AML-193 (cell line): ENCODE measurements around the gene TSPAN9.

ENCODE experiments used
- DNase-seq, 2 experiments: peaks; one replicate each; lab custom pipeline; 2025; lab: John Stamatoyannopoulos, UW

TSPAN9 gene

DNA sequence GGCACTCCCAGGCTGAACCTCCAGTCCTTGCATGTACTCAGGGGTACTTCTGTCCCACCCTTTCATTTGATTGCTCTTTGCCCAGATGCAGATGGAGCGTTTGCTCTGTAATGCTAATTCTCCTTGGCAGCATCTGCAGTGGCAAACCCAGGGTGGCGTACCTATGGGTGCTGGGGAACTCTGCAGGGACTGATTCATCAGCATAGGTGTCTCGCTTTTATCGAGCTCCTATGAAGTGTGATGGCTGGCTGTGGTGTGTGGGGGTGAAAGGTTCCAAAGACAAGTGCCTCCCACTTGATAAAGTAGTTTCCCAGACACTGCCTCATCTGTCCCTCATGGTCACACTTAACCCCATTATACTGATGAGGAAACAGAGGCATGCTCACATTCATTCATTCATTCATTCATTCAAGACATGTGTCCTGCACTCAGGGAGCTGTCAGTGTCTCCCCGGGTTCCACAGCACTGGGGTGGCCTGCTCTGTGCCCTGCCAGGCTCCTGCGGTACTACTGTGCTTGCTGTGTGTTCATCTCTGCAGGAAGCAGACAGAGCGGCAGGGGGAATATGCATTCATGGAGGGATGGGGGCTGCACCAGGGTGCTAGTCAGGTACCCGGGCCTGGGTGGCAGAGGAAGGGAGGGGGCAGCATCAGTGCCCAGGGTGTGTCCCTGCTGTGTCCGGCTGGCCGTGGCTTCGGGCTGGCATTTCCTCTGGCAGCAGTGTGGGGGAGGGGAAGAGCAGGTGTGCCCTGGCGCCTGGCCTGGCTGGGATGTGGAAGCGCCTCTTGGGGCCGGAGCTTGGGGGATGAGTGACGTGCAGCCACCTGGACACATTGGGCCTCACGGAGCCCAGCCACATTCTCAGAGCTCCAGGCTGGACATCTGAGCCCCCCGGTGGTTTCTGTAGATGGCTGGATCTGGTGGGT, 110.9 kb downstream of the TSPAN9 start:
- no peak for DNase-seq

DNA sequence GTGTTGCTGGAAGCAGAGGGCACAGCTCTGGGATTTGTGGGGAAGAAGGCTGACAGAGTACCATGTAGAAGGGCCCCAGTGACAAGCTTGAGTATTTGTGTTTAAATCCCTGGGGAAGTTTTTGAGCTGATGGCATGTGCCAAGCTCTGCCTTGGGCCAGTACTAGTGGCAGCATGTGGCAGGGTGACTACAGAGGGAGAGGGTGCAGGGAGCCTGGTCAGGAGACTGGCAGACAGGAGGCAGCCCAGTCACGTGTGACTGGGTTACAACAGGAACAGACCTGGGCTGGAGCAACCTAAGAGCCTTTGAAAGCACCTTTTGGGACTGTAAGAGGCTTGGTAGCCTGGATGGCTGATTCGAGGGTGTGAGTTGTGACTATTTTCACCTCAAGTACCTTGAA, 112.1 kb downstream of the TSPAN9 start:
- no peak for DNase-seq

DNA sequence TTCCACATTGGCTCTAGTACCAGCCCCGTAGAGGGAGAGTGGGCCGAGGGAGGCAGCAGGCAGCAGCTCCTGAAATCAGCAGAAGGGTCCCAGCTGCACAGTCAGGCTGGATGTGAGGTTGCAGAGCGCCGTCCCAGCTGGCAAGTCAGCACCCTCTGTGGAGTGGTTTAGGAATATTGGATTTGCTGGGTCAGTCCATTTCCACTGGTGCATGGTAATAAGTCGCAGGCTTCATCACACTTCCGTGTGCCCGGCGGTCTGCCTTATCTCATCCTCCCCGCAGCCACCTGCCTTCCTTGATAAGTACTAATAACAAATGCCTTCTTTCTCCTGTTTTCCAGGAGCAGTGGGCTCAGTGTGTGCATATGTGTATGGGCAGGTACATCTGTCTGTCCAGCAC, 112.9 kb downstream of the TSPAN9 start:
- no peak for DNase-seq

DNA sequence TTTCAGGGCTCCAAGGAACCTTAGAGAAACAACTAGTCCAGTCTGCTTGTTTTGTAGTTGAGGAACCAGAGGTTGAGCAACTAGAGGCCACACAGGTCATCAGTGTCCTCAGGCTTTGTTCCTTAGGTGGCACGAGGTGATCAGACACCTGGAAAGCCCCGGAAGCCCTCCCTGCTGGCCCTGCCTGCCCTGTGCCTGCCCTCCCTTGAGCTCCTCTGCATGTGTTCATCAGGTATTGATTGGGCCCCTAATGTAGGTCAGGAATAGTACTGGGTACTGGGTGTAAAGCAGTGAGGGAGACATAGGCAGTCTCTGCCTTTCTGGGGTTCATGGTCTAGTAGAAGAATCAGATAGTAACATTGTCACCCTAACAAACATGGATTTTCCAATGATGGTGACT, 114.3 kb downstream of the TSPAN9 start:
- no peak for DNase-seq

DNA sequence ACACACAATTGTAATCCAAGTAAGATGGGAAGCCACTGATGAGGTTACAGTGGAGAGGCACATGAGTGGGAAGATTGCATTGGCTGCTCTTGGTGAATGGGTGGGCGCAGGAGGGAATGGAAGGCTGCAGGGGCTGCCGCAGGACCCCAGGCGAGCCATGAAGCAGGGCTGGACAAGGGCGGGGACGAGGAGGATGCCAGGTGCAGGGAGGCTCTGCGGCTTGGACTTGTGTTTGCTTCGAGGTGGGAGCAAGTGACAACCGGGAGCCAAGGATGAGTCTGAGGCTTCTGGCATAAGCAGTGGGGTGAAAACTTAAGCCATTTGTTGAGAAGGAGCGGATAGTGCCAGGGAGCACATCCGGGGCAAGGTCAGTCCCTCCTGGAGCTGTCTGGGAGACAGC, 115.0 kb downstream of the TSPAN9 start:
- DNase-seq = no peak

DNA sequence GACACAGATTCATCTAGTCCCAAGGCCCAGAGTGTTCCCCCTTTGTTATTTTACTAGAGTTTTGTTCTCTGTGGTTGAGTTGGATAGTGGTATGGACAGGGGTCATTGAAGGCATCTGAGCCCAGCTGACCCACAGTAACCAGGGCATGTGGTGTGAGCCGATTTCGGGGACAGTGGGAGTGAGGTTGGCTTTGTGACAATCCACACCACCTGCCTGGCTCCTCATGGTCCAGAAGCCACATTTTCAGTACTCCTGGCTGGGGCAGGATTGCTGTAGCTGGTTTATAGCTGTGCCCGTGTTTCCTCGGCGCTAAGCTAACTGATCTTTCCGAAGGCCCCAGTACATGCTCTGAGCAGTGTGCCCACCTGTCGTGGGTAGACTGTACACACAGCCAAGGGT, 116.0 kb downstream of the TSPAN9 start:
- DNase-seq = no peak

DNA sequence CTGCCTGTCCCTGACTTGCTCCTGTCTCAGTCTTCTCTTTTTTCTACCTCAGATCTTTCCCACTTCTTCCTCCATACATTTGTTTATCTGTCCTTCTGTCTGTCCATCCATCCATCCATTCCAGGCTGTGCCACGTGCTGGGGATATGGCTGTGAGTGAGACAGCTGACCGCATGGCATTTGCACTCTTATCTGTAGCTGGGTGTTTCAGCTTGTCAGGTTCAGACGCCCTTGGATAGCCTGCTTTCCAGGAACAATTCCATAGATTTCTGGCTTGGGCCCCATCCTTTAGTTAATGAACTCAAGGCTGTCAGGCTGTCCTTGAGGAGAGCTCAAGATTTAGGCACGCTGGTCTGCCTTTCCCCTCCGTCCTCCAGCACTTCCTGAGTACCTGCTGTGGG, 116.6 kb downstream of the TSPAN9 start:
- DNase-seq = no peak

DNA sequence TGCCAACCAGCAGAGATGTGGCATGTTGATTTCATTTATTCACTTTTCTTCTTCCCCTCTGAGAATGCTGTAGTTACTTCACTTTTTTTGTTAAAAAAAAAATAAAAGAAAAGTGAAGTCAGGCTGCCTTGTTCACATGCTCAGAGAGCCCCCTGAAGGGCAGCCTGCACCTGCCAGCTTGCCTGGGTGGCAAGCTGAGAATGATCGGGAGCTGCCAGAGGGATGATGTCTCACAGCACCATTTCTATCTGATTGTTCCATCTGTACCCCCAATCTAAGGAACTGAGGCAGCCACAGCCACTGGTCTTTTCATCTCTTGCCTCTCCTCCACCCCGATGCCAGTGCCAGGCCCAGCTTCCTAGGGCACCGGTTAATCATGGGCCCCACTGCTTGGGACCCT, 118.2 kb downstream of the TSPAN9 start:
- DNase-seq = no peak

DNA sequence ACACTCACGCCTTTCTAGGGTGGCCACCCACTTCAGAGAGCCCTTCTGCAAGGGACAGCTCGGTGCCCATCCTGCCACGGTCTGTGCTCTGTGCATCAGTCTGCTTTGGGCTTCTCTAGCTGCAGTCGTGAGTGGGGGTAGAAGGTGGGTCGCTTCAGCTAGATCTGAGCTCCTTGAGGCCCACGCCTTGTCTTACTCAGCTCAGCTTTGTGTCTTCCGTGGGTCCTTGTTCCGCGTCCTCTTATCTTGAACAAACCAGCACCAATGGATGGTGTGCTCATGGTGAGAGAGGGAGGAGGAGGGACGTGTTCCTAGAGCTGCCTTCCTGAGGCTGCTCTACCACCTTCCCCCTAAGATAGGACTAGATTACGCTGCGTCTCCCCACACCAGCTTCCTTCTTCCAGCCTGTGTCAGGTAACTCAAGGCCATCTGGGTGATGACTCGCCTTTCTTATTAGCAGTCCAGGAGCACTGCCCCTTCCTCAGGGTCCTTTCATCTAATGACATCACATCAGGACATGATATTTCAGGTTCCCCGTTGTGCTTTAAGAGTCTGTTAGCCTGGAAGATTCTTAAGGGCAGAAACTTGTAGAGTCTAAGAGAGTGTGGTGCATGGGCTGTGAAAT, 118.8 kb downstream of the TSPAN9 start:
- no peak for DNase-seq

DNA sequence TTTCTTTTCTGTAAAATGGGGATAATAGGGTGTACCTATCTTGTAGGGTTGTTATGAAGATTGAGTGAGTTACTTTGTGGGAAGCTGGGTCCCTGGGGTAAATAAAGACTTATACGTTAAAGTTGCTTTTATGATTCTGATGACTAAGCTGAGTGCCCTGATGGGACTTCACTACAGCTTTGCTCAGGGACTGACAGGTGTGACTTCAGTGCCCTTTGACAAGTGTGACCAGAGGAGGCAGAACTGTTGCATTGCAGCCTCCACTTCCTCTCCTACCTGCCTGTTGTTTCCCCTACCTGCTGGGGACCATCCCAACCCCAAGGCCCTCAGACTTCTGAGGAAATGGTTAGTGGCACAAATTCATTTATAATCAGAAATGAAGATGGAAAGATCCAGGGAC, 119.3 kb downstream of the TSPAN9 start:
- no peak for DNase-seq

DNA sequence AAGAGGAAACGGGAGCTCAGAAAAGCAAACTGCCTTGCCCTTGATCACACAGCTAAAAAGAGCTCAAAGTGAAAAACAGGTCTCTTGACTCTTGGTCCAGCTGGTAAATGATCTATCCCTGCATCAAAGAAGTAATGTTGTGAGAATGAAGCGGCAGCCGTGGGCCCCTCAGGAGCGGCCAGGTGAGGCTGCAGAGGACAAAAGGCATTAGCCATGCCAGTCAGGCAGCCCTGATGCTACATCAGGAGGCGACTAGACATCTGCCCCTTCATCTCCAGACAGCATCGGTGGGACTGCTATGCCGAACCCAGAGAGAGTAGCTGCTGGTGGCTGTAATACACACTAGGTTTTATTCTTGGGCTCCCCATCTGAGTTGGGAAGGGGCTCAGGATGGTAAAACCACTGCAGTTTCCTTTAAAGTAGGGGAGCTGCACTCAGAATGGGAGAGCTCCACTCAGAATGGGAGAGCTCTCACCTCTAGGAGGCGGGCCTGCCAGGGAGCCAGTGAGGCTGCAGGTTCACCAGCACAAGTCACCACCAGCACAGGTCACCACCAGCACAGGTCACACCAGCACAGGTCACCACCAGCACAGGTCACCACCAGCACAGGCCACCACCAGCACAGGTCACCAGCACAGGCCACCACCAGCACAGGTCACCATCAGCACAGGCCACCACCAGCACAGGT, 120.1 kb downstream of the TSPAN9 start:
- DNase-seq = no peak

DNA sequence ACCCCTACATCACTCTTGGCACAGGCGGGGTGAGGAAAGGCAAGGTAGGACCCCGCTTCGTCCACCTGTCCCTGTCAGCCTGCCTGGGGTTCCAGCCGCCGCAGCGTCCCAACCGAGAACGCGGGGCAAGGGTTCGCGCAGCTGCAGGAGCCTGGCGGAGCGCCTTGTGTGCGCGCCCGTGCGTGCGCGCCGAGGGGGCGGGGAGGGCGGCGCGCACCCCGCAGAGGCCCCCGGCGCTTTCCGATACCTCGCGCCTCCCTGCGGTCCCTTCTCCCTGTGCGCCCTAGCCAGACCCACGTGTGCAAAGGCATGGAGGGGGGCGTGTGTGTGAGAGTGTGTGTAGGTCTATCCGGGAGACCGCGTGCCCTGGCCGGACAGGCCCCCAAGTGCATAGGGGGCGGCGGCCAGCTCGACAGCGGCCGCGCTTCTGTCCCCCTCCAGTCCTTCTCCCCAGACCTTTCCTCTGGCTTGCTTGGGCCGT, 122.4 kb downstream of the TSPAN9 start:
- no peak for DNase-seq

DNA sequence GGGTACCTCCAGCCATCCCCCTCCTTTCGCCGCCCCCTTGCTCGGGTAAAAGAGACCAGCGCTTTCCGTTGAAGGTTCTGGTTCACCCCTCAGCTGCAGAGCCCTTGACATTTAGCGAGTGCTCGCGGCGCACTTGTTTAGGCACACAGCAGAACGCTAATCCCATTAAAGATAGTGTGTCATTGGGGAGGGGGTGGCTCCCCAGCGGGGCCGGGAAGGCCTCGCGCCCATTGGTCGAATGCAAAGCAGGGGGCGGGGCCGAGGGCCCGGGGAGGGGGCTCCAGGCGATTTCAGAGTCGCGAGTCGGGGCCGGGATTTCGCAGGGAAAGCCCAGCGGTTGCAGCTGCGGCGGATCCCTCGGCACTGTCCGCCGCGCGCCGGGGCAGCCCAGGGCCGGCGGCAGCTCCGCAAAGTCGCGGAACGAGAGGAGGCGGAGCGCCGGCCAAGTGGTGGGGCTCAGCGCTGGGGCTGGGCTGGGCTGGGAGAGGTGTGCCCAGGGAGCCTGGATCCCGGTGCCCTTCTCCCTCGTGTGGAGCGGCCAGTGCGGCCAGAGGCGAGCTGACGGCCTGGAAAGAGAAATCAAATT, 122.9 kb downstream of the TSPAN9 start:
- DNase-seq = no peak

DNA sequence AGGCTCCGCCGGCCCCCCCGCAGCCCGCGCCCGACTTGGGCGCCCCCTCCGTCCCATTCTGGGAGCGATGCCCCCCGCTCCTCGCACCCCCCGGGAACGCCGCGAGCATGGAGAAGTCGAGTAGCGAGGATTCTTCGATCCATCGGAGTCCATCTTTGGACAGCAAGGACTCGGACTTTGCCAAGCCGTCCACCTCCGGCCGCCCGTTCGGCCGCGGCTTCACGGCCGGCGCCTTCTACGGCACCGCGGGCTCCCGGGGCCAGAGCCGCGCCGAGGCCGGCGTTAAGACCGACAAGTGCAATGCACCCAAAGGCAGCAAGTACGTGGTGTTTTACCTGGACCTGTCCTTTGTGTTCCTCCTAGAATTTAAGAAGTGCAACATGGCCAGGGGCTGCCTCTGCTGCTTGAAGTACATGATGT, 123.6 kb downstream of the TSPAN9 start:
- no peak for DNase-seq

DNA sequence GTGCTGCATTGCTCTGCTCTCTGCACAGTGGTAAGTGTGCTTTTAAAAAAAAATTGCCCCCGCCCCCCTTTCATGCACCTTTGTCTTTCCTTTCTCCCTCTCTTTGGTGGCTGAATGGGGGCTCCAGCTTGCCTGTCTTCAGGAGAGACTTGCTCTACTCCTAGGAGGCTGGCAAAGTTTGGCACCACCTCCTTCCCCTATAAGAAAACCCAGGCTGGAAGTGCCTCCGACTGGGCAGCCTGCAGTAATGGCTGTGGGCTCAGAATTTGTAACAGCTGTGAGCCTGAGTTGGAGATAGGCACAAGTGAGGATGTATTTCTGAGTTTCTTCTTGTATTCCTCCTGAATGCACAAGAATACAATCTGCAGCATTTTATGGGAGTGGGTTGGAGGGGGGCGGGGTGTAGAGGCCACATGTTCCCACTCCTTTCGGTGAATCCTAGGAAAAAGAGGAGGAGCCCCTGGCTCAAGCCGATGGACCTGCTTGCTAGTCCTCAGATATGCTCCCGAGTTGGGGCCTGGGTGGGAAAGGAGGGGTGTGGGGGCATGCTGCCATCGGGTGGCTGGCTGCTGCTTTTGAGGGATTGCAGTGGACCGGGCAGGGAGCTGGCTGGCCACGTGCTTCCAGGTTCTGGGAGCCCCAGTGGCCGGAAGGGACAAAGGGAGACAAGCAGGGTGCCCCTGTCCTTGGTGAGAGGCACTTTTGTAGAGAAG, 124.3 kb downstream of the TSPAN9 start:
- DNase-seq = no peak

DNA sequence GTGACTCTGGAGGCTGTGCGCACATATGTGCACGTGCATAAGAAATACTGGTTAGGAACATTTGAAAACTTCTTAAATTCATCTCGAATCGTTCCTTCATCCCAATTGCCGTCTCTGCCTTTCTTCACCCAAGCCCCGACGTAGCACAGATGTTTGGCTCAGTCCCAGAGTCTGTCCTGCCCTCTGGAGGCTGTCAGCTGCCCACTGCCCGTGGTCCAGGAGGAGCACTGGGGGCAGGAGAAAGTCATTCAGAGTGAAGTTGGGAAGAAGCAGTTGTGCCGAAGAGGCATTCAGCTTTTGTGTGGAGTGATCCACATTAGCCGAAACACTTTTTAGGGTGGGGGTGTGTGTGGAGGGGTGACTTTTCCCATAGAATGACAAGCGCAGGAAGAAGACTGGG, 124.9 kb downstream of the TSPAN9 start:
- DNase-seq = no peak

DNA sequence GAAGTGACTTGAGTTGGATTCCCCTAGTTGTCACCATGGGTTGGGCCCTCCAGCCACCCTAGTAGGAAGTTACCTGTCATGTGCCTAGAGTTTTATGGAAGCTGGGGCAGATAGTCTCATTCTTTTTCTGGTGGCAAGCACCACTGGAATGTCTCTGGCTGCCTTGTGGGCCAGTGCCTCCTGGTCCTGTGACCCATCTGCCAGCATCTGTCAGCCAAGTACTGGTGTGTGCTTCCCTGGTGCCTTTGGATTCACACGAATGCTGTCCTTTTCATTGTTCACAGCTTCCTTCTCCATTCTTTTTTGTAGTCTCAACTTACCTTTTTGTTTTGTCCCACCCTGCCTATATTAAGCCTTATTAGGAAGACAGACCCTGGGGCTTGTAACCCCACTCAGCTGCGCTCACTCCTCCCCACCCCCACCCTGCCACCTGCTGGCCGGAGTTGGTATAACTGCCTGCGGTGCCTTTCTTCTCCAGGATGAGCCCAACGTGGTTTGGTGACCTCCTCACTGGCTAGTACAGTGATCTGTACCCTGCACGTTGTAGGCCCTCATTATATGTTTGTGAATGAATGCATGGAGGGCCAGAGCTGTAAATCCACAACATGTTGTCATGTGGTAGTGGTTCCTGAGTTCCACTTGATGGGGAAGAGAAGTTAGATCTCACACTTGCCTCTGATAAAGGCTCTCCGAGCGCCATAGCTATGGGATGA, 125.7 kb downstream of the TSPAN9 start:
- DNase-seq = no peak

DNA sequence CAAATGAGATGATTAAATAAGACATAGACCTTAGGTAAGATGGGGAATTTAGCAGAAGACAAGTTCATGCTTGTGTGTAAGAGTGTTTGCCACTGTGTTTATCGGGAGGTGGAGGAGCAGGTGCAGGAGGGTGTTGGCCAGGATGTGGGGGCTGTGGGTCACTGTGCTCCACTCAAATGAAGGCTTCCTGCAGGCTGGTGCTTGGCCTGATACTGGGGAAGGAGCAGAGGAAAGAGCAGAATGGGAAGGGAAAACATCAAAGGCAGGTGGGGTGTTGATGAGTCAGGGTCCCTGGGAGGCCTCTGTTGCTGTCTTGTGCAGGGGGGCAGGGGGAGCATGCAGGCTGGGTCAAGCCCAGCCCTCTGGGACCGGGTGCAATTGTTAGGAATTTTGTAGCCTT, 126.5 kb downstream of the TSPAN9 start:
- DNase-seq = no peak

DNA sequence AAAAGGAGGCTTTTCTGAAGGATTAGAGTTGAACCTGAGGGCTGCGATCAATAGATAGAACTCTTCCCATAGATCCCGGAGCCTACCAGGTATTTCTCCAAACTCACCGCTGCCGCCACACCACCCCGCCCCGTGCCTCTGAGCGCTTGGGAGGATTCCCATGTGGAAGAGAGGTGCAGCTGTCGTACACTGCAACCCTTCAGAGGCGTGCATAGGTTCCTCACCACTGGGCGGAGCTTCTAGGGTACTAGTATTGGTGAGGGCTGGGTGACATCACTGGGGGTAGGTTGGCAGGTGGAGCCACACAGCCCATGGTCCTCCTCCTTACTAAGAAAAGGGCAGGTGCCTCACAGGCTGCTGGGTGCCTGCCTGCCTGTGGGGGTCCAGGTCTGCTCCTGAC, 127.0 kb downstream of the TSPAN9 start:
- DNase-seq = no peak

DNA sequence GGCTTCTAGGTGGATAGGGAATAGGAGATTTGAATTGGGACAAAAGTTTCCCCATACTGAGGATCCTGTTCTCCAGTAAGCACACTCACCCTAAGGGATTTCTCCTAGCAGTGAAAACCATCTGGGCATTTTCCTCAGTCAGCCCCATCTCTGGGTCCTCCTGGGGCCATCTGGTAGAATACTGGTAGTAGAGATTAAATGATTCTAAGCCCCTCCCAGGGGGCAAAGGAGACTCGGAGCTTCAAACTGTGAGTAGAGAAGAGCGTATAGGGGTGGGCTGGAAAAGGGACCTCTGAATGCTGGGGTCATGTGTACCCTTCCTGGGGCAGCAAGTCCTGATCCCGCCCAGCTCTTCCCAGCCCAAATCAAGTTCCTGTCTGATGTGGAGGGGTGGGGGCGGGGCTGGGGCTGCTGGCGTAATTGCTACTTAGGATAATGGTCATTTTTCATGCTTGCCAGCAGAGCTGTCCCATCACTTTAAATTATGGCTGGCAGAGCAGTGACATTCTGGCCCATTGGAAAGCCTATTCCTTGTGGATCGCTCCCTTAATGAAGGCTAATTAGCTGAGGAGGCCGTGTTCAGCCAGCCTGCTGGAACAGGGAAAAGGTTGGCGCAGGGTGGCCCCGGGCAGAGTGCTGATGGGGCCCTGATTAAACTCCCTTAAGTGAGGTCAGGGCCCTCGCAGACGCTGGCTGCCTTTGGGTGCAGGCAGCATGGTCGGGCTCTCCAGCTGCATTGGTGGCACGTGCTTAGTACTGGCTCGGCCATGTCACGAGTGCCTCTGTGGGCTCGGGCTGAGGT, 127.8 kb downstream of the TSPAN9 start:
- no peak for DNase-seq
